Renal pelvis (tissue), 4 donors: ENCODE measurements around the gene FUT2. TPM values are rescaled to one million over a fixed set of nuclear protein-coding genes. Genes with fewer than 3 reads are reported as not detected.

Experiments used
- DNase-seq: peaks from one replicate; pipeline ENCODE4 v3.0.0-alpha.2; 2013
- polyA plus RNA-seq, 3 donors: library from polyadenylated mRNA; unstranded; fragments of 120-200 nt; gene quantifications; one replicate each; pipeline ENCODE4 v1.2.1, GENCODE V29; 2013; ENCODE audit not compliant: insufficient read length in 3 of 3

Gene FUT2
- polyA plus RNA-seq, 3 donors: 2.4 to 5.8 (median 3.3) TPM

DNA sequence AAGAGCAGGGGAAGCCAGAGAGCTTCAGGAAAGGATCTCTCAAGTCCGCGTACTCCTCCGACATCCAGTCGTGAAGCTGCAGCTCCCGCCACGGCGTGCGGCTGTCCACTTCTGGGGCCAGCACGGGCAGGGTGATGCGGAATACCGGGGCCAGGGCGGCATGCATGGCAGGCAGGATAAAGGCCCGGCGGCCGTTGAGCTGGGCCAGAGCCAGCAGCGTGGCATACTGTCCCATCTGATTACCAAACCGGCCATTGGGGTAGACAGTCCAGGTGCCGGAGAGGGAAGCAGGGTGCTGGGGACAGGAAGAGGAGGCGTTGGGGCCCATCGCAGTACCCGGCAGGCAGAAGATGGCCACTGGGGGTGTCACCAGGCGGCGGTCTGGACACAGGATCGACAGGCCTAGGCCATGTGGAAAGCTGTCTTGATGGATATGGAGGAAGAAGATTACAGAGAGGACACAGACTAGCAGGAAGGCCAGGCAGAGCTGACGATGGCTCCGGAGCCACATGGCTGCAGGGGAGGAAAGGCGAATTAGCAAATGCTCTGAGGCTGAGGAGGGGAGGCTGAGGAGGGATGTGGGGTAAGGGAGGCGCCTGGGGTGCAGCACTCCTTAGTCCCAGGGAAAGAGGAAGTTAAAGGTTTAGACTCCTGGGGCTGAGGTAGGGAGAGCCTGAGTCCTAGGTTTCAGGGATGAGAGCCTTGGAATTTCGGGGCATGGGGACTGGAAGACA is 55.2 kb downstream of the FUT2 start:
- DNase-seq: no peak

DNA sequence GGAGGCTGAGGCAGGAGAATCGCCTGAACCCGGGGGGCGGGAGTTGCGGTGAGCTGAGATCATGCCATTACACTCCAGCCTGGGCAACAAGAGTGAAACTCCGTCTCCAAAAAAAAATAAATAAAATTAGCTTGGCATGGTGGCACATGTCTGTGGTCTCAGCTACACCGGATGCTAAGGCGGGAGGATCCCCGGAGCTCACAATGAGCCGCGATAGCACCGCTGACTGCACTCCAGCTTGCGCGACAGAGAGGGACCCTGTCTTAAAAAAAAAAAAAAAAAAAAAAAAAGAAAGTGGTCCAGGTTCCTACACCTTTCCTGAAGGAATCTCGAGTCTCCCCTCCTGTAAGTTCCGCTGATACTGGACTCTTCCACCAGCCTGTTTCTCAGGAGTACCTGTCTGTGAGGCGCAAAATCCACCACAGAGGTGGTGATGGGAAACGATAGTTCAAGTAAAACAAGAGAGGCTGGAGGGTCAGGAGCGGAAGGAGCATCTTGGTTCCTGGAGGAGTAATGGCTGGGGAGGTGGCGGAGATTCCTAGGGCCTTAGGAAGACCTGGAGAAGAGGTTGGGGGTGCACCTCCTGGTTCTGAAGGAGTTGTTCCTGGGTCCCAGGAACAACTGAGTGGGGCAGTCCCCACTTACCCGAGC is 56.2 kb downstream of the FUT2 start:
- no peak for DNase-seq

DNA sequence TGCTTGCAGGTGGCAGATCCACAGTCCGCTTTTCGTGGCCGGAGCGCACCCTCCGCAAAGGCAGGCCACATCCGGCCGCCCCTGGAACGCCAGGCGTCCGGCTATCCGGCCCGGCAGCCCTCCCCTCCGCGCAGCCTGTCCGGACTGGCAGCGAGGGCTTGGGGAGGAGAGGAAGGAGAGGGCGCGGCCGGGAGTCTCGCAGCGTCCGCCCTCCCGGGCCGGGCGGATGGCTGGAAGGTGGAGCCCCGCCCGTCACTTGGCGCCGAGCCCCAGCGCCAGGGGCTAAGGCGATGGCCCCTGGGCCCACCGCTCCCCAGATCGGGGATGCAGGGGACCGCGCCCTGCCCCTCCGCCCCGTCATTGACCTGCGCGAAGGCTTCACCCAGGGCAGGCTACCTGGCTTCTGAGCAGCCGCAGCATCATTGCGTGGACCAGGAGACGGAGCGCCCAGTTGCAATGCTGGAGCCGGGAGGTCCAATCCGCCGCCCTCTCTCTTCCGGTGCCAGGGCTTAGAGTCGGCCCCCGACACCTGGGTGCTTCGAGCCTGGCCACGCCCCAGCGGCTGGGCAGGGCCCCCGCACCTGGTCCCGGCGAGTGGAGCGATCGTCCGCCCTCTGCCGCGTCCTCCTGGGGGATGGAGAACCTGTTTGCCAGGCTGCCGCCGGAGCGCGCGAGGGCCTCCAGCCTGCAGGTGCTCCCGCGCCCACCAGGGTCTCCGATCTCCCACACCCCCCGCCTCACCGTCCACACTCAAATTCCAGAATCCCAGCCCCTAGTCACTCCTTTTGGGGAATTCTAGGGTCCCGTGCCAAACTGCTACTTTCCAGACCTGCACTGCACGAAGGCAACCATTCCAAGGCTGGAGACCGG is 57.0 kb downstream of the FUT2 start, which contains the start of gene FUT1:
FUT1 (minus strand) TSS at position 146 of the 870 bp plus-strand sequence. CDS start 1,360 bp downstream, outside the sequence.
- DNase-seq: peak; percentile 80

DNA sequence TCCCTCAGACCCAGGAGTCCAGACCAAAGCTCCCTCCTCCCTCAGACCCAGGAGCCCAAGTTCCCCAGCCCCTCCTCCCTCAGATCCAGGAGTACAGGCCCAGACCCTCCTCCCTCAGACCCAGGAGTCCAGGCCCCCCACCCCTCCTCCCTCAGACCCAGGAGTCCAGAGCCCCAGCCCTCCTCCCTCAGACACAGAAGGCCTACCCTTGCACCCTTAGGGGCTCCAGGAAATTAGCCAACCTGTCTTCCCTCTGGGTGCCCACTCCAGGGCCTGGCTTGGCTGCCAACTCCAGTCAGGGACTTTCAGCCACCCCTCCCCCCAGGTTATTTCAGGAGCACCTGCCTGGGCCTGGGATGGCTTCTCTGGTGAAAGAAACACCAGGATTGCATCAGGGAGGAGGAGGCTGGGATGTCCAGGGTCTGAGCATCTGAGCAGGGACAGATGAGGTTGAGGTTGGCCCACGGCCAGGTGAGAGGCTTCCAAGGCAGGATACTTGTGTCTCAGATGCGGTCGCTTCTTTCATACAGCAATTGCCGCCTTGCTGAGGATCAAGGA is 59.4 kb downstream of the FUT2 start, which contains the start of gene FGF21:
FGF21 (plus strand) TSS at position 441 of the 558 bp plus-strand sequence. CDS start 713 bp downstream, outside the sequence.
- DNase-seq: no peak

Other genes with a start within 250 kb of the FUT2 start
- gene GRWD1, start 250.0 kb upstream of the FUT2 start, polyA plus RNA-seq: 10 to 100 TPM; 29.1 to 31.9 (median 31.6) TPM
- gene KCNJ14, start 240.4 kb upstream of the FUT2 start, polyA plus RNA-seq: 1 to 10 TPM in 2 of 3 donors, under 1 TPM in 1; 0.61 to 1.0 (median 1.0) TPM
- 100 to 1,000 TPM in 2 of 3 donors, 10 to 100 TPM in 1; 88.1 to 115 (median 110) TPM for gene CYTH2, start 226.6 kb upstream of the FUT2 start, polyA plus RNA-seq
- 1 to 10 TPM; 3.5 to 3.7 (median 3.7) TPM for gene LMTK3, start 184.1 kb upstream of the FUT2 start, polyA plus RNA-seq
- under 1 TPM; 0.43 to 0.81 (median 0.43) TPM for gene SULT2B1, start 143.8 kb upstream of the FUT2 start, polyA plus RNA-seq
- under 1 TPM in 2 of 3 donors, not detected in 1; 0.23 to 0.24 TPM for gene SPACA4, start 89.2 kb upstream of the FUT2 start, polyA plus RNA-seq
- gene FAM83E, start 80.9 kb upstream of the FUT2 start, polyA plus RNA-seq: 1 to 10 TPM; 1.9 to 2.0 (median 1.9) TPM
- 1,000 to 10,000 TPM; 1,186 to 1,447 (median 1,300) TPM for gene RPL18, start 76.8 kb upstream of the FUT2 start, polyA plus RNA-seq
- gene SPHK2, start 76.5 kb upstream of the FUT2 start, polyA plus RNA-seq: 10 to 100 TPM; 30.2 to 35.2 (median 33.2) TPM
- 10 to 100 TPM; 13.8 to 15.4 (median 14.6) TPM for gene DBP, start 58.6 kb upstream of the FUT2 start, polyA plus RNA-seq
- gene CA11, start 49.8 kb upstream of the FUT2 start, polyA plus RNA-seq: 10 to 100 TPM; 23.2 to 29.6 (median 29.0) TPM
- gene NTN5, start 23.0 kb upstream of the FUT2 start, polyA plus RNA-seq: 1 to 10 TPM in 2 of 3 donors, under 1 TPM in 1; 0.91 to 1.9 (median 1.5) TPM
- gene MAMSTR, start 23.8 kb downstream of the FUT2 start, polyA plus RNA-seq: 1 to 10 TPM; 5.7 to 8.0 (median 7.1) TPM
- gene RASIP1, start 44.6 kb downstream of the FUT2 start, polyA plus RNA-seq: 10 to 100 TPM; 15.7 to 20.8 (median 17.2) TPM
- gene IZUMO1, start 50.9 kb downstream of the FUT2 start, polyA plus RNA-seq: under 1 TPM; 0.39 to 0.83 (median 0.65) TPM
- 1 to 10 TPM; 3.0 to 4.4 (median 4.2) TPM for gene FUT1, start 56.7 kb downstream of the FUT2 start, polyA plus RNA-seq
- gene FGF21, start 59.6 kb downstream of the FUT2 start, polyA plus RNA-seq: not detected
- gene BCAT2, start 115.1 kb downstream of the FUT2 start, polyA plus RNA-seq: 10 to 100 TPM; 47.7 to 65.3 (median 60.4) TPM
- gene HSD17B14, start 140.5 kb downstream of the FUT2 start, polyA plus RNA-seq: 10 to 100 TPM; 38.3 to 44.8 (median 43.3) TPM
- gene PLEKHA4, start 172.6 kb downstream of the FUT2 start, polyA plus RNA-seq: 10 to 100 TPM; 25.2 to 29.4 (median 25.7) TPM
- gene PPP1R15A, start 176.4 kb downstream of the FUT2 start, polyA plus RNA-seq: 10 to 100 TPM; 33.8 to 36.6 (median 33.9) TPM
- 1 to 10 TPM in 1 of 3 donors, under 1 TPM in 2; 0.70 to 1.5 (median 0.96) TPM for gene TULP2, start 202.8 kb downstream of the FUT2 start, polyA plus RNA-seq
- 100 to 1,000 TPM; 311 to 334 (median 332) TPM for gene NUCB1, start 204.3 kb downstream of the FUT2 start, polyA plus RNA-seq
- 10 to 100 TPM in 1 of 3 donors, 1 to 10 TPM in 2; 8.5 to 11.6 (median 9.7) TPM for gene DHDH, start 237.7 kb downstream of the FUT2 start, polyA plus RNA-seq